AG10803 (cell line): ENCODE data around the gene PGA4.
A peak's percentile ranks its signal among the peaks of the same experiment; 100 is the strongest.

Experiments used
- DNase-seq: peaks from one replicate; pipeline ENCODE4 v3.0.0; 2010; ENCODE audit warnings: low read depth
- H3K4me3 ChIP-seq: 2 replicates; pipeline ENCODE4 v1.5.1; 2011; ENCODE audit warnings: mild to moderate bottlenecking, low read length, control low read depth
- TF ChIP-seq, protein P1 (sequence below): conservative IDR thresholded peaks from 2 replicates; pipeline ENCODE4 v1.5.1; 2011; ENCODE audit warnings: mild to moderate bottlenecking, low read length, control low read depth, inconsistent platforms

The PGA4 gene

DNA sequence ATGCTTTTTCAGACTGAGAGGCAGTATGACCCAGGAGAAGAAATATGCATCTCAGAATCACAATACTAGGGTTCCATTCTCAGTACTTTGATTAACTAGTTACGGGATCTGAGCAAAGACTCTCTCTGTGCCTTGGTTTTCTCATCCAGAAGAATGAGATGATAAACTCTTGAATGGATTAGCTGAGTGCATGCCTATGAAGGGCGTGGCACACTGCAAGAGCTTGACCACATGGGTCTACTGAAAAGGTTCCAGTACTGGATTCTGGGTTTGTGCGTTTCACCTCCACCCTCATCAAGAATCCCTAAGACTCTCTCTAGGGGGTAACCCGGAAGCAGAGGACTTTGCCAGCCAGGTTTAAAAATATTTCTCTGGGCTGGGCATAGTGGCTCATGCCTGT is 44.5 kb downstream of the PGA4 start:
- DNase-seq = peak; percentile 41
- H3K4me3 ChIP-seq = no peak overlapping the region
- TF ChIP-seq, protein P1, sequence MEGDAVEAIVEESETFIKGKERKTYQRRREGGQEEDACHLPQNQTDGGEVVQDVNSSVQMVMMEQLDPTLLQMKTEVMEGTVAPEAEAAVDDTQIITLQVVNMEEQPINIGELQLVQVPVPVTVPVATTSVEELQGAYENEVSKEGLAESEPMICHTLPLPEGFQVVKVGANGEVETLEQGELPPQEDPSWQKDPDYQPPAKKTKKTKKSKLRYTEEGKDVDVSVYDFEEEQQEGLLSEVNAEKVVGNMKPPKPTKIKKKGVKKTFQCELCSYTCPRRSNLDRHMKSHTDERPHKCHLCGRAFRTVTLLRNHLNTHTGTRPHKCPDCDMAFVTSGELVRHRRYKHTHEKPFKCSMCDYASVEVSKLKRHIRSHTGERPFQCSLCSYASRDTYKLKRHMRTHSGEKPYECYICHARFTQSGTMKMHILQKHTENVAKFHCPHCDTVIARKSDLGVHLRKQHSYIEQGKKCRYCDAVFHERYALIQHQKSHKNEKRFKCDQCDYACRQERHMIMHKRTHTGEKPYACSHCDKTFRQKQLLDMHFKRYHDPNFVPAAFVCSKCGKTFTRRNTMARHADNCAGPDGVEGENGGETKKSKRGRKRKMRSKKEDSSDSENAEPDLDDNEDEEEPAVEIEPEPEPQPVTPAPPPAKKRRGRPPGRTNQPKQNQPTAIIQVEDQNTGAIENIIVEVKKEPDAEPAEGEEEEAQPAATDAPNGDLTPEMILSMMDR = no peak

DNA sequence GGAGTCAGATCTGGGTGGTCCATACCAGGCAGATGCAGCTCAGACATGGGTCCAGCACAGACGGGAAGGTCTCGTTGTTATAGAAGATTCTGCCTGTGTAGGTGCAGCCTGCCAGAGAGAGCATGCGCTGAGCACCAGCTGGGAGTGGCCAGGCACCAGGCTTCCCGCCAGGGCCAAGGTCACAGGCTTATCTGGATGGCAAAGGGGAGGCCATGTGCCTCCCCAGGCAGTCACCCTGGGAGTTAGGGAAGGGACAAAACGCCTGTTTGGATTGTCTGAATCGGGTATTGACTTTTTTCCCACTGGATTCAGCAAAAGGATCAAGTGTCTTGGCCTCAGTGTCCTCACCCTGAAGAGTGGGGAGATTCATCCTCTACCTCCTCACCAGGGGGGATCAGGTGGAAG is 45.3 kb downstream of the PGA4 start:
- no peak overlapping the region for H3K4me3 ChIP-seq
- TF ChIP-seq, protein P1 = no peak
- no peak for DNase-seq

DNA sequence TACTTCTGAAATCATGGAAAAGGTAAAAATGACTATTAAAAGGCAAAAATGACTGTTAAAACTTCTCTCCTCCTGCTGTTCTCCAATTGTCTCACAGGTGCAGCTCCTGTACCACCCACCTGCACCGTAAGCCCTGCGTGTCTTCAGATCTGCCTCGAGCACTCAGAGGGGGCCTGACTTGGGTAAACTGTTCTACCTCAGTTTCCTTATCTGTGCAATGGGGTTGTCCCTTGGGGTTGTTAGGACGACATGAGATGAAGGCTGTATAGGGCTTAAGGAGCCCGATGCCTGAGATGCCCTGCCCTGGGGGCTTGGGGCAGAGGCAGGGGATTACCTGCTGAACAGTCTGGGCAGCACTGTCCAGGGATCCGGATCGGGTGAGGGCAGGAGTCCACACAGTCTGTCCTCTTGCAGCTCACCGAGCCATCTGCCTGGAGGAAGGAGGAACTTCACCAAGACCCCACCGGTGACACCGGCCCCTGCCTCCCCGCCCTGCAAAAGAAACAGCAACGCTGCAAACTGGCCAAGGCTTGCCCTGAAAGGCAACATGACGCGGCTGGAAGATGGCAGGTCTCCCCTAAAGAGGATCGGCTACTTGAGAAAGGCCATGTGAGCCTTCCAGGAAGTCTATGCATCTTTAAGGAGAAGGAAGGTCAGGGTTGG is 46.6 kb downstream of the PGA4 start:
- H3K4me3 ChIP-seq = no peak overlapping the region
- DNase-seq = no peak
- TF ChIP-seq, protein P1 = no peak

DNA sequence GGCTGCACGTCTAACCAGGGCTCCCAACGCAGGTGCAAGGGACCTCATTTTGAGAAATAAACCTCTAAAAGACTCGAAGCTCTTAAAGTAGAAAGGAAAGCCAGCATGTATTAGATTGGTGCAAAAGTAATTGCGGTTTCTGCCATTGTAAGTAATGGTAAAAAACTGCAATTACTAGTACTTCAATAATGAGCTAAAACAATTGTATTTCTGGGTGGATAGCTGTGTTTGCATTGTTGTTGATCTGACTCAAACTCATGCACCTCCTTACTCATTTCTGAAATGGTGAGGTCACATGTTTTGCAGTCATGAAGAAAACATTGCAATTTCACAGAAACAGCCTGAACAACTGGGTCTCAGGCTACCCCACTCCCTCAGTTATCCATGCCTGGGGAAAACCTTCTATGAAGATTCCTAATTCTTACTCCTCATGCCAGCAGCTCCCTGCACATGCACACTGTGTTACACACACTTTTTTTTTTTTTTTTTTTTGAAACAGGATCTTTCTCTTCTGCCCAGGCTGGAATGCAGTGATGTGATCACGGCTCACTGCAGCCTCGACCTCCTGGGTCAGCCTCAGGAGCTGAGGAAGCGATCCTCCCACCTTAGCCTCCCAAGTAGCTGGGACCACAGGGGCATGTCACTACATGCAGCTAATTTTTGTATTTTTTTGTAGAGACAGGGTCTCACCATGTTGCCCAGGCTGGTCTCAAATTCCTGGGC is 48.4 kb downstream of the PGA4 start:
- no peak overlapping the region for H3K4me3 ChIP-seq
- peak; percentile 54 for DNase-seq
- TF ChIP-seq, protein P1 = no peak

DNA sequence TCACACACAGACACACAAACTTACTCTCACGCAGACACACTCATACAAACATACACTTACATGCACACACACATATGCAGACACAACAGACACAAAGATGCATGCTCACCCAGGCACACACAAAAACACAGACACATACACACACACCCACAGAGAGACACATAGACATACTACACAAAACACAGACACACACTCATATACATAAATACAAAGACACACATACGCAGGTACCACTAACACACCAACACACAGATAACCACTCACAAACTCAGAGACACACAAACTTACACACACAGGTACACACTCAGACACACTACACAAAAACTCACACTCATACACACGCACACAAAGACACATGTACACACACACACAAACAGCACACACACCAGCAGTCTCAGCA is 50.6 kb downstream of the PGA4 start:
- TF ChIP-seq, protein P1 = no peak
- H3K4me3 ChIP-seq = no peak overlapping the region
- no peak for DNase-seq

DNA sequence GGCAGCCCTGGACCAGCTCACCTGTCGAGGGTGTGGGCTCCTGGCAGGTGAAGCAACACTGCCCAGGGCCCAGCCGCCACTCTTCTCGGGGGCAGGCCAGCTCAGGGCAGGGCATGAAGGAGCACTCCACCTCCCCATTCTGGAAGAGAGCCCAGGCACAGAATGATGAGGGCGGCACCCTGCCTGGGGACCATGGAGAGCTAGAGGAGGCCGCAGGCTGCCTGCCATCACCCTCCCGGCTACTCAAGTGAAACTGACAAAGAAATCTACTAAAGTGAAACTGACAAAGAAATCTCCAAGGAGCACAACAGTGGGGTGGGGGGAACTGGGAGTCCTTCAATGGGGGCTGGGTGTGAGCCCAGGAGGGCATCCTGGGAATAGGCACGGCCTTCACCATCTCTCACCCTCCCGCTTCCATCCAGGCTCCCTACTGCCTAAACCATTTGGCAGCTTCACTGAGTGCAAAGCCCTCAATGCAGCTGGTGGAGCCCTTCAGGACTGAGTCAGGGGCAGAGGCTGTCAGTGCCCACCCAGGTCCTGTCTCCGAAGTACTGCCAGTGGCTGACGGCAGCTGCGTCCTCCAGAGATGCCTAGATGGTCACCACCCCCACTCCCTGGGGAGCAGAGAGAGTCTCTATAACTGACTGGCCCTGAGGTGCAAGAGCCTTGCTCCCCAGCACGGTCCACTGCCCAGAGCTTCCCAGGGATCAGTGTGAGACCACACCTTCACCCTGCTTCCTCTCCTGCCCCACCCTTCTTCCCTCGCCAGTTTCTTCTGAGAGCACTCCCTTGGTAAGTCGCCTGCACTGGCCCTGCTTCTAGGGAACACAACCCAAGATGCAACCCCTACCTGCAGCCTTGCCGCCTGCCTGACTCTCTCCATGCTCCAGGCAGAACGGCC is 51.3 kb downstream of the PGA4 start:
- H3K4me3 ChIP-seq = no peak overlapping the region
- DNase-seq = no peak
- TF ChIP-seq, protein P1 = no peak
